GM18507 (cell line): ENCODE measurements around the gene TMEM132A.

ENCODE experiments used
- DNase-seq: peaks from one replicate; pipeline ENCODE4 v3.0.0; 2011; ENCODE audit warnings: low read depth; ENCODE audit not compliant: insufficient read length; ENCODE audit errors: extremely low spot score
- FAIRE-seq: peaks from 2 replicates; lab custom pipeline; 2011; peaks lifted over from hg19 to GRCh38; lab: Jason Lieb, UNC

The TMEM132A gene, protein sequence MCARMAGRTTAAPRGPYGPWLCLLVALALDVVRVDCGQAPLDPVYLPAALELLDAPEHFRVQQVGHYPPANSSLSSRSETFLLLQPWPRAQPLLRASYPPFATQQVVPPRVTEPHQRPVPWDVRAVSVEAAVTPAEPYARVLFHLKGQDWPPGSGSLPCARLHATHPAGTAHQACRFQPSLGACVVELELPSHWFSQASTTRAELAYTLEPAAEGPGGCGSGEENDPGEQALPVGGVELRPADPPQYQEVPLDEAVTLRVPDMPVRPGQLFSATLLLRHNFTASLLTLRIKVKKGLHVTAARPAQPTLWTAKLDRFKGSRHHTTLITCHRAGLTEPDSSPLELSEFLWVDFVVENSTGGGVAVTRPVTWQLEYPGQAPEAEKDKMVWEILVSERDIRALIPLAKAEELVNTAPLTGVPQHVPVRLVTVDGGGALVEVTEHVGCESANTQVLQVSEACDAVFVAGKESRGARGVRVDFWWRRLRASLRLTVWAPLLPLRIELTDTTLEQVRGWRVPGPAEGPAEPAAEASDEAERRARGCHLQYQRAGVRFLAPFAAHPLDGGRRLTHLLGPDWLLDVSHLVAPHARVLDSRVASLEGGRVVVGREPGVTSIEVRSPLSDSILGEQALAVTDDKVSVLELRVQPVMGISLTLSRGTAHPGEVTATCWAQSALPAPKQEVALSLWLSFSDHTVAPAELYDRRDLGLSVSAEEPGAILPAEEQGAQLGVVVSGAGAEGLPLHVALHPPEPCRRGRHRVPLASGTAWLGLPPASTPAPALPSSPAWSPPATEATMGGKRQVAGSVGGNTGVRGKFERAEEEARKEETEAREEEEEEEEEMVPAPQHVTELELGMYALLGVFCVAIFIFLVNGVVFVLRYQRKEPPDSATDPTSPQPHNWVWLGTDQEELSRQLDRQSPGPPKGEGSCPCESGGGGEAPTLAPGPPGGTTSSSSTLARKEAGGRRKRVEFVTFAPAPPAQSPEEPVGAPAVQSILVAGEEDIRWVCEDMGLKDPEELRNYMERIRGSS

GRCh38 chr11:60924110-60924905 is at the start of gene TMEM132A:
Gene TMEM132A, plus strand, starts transcription at chr11:60924460. Its CDS starts 174 bp downstream, at chr11:60924634.
- DNase-seq = no peak
- peak; percentile 26 for FAIRE-seq

GRCh38 chr11:60875366-60876167 is 48.7 kb upstream of the TMEM132A start:
- FAIRE-seq (no peak), DNase-seq (no peak)

DNA sequence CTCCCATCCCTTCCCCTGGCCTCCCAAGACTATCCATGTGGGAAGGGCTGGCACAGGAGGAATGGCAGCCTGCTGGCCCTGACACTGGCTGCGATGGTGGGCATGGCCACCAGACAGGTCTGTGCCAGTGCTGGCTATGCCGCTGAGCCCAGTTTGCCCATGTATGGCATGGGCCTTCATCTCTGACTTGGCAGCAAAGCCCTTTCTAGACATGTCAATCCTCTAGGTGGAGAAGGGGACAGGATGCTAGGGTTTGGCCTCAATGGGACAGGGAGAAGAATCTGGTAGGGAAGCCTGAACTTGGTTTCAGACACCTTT is 48.1 kb upstream of the TMEM132A start:
- FAIRE-seq (no peak), DNase-seq (no peak)

- DNase-seq (no peak), FAIRE-seq (no peak)
Measured at GRCh38 chr11:60878245-60879101, 45.8 kb upstream of the TMEM132A start.

DNA sequence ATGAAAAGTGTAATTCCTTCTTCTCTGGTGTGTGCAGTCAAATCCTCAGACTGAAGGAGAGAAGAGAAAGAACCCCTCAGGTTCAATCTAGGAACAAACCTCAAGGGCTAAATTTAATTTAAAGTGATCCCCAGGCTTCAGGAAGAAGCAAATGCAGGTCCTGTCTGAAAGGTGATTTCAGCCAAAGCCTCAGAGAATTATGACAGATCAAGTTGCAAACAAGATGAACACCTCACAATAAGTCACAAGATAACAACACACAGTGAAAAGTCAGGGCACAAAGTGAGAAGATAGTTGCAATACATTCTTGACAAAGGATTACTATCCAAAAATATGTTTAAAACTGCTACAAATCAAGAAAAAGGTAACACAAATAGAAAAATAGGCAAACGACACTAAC is 45.2 kb upstream of the TMEM132A start:
- DNase-seq (no peak), FAIRE-seq (no peak)

GRCh38 chr11:60879971-60880588 is 44.2 kb upstream of the TMEM132A start:
- no peak for FAIRE-seq
- DNase-seq = no peak

- DNase-seq (no peak), FAIRE-seq (no peak)
Measured at GRCh38 chr11:60880643-60881282, 43.5 kb upstream of the TMEM132A start.

- FAIRE-seq = no peak
- DNase-seq = no peak
Measured at GRCh38 chr11:60887556-60887955, 36.7 kb upstream of the TMEM132A start.

- FAIRE-seq (no peak), DNase-seq (no peak)
Measured at GRCh38 chr11:60889869-60890311, 34.4 kb upstream of the TMEM132A start.

DNA sequence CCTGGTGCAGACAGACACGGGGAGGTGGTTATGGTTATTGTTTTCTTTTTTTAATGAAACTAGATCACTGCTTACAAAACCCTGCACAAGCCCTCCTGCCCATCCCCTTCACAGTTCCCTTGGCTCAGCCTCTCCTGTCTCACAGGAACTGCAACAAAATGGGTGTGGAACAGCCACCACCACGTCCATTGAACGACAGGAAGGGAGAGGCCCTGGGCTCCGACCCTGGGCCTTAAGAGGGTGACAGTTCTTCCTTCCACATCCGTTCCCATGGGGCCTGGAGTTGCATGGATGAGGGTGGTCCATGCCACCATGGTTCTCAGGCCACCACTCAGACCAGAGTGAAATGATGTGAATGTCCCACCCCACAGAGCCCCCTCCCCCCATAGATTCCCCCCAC is 33.6 kb upstream of the TMEM132A start:
- no peak for DNase-seq

GRCh38 chr11:60891103-60891741 is 33.0 kb upstream of the TMEM132A start:
- FAIRE-seq (no peak), DNase-seq (no peak)

More for the DNA sequence above, 33.6 kb upstream of the TMEM132A start:
- FAIRE-seq = no peak

- FAIRE-seq = no peak
Measured at GRCh38 chr11:60895687-60896086, 28.6 kb upstream of the TMEM132A start.

GRCh38 chr11:60897496-60897895 is 26.8 kb upstream of the TMEM132A start:
- no peak for FAIRE-seq

More at GRCh38 chr11:60895687-60896086, 28.6 kb upstream of the TMEM132A start:
- DNase-seq = no peak

GRCh38 chr11:60899046-60899936 is 25.0 kb upstream of the TMEM132A start:
- DNase-seq (peak; percentile 36), FAIRE-seq (peak; percentile 74)

More at GRCh38 chr11:60897496-60897895, 26.8 kb upstream of the TMEM132A start:
- no peak for DNase-seq

DNA sequence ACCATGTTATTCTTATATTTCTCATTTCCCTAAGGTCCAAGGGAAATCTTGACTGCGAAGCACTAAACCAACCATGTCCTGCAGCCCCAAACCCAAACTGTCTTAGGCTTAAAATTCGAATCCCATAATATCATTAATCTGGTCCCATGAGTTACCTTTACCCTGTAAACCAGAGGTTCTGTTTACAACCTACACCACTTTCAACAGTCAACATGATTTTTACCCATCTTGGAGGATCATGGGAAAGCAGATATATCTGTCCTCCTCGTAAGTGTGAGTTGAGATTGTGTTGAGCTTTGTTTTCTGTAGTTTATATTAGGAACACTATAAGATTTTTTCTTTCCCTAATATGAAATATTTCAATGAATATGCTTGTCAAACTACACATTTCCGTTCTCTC is 24.3 kb upstream of the TMEM132A start:
- FAIRE-seq = no peak

More for the DNA sequence above, 24.3 kb upstream of the TMEM132A start:
- no peak for DNase-seq
